A673 (cell line): Measurements from ENCODE around the gene FERMT2. TPM values are rescaled to one million over a fixed set of nuclear protein-coding genes. Genes with fewer than 3 reads are reported as not detected.

Experiments
- BruUV-seq: library from RNA; stranded (reverse); fragments of 400-500 nt; replicated peaks from 2 replicates; lab custom pipeline; 2021; lab: Mats Ljungman, UMichigan
- CTCF ChIA-PET: fragments of 300-600 bp; sonication (Branson Sonifier 250); formaldehyde crosslinking; loops from one replicate; lab custom pipeline; 2022; ENCODE audit warnings: antibody characterized with exemption; lab: Charles Lee
- POLR2A ChIA-PET: fragments of 300-600 bp; sonication (Branson Sonifier 250); formaldehyde crosslinking; loops from one replicate; lab custom pipeline; 2022; ENCODE audit warnings: antibody characterized with exemption; ENCODE audit not compliant: low non-redundant PET; lab: Charles Lee
- DNase-seq: peaks from one replicate; pipeline ENCODE4 v3.0.0-alpha.2; 2015; ENCODE audit warnings: low spot score
- H3K27ac ChIP-seq: fragments of 200-600 bp; sonication (generic); 2 replicates; pipeline ENCODE4 v1.5.1; 2016; ENCODE audit warnings: mixed run types, low read depth, mild to moderate bottlenecking, mixed read lengths, antibody characterized with exemption, low read length; ENCODE audit not compliant: poor library complexity, severe bottlenecking
- H3K27me3 ChIP-seq: fragments of 200-600 bp; sonication (generic); replicated peaks from 2 replicates; pipeline ENCODE4 v1.6.1; 2017; ENCODE audit warnings: mixed run types, low read depth, mild to moderate bottlenecking, mixed read lengths, antibody characterized with exemption, low read length; ENCODE audit not compliant: insufficient read depth, poor library complexity
- H3K36me3 ChIP-seq: fragments of 200-600 bp; sonication (generic); 2 replicates; pipeline ENCODE4 v1.6.1; 2016; ENCODE audit warnings: mixed run types, mild to moderate bottlenecking, mixed read lengths, antibody characterized with exemption, low read length; ENCODE audit not compliant: insufficient read depth, poor library complexity, severe bottlenecking
- H3K4me1 ChIP-seq: fragments of 200-600 bp; sonication (generic); 2 replicates; pipeline ENCODE4 v1.6.1; 2017; ENCODE audit warnings: mixed run types, mild to moderate bottlenecking, mixed read lengths, antibody characterized with exemption, low read length; ENCODE audit not compliant: insufficient read depth, poor library complexity, severe bottlenecking
- H3K4me3 ChIP-seq: fragments of 200-600 bp; sonication (generic); 2 replicates; pipeline ENCODE4 v1.5.1; 2016; ENCODE audit warnings: low read depth, mixed run types, mild to moderate bottlenecking, mixed read lengths, low read length; ENCODE audit not compliant: poor library complexity, severe bottlenecking
- H3K9me3 ChIP-seq: fragments of 200-600 bp; sonication (generic); 2 replicates; pipeline ENCODE4 v1.6.1; 2016; ENCODE audit warnings: mixed run types, low read depth, mild to moderate bottlenecking, mixed read lengths, antibody characterized with exemption, low read length; ENCODE audit not compliant: poor library complexity, severe bottlenecking
- CTCF ChIP-seq: fragments of 300-800, 200-600 bp; sonication (generic); conservative IDR thresholded peaks from 2 replicates; pipeline ENCODE4 v1.5.1; 2017; ENCODE audit warnings: low read depth, mild to moderate bottlenecking, antibody characterized with exemption, low read length, moderate library complexity, mixed read lengths
- EZH2 ChIP-seq: fragments of 200-600 bp; sonication (generic); IDR thresholded peaks from 2 replicates; pipeline ENCODE4 v1.6.1; 2017; ENCODE audit warnings: borderline replicate concordance, low read depth, mild to moderate bottlenecking, mixed read lengths, antibody characterized with exemption, low read length; ENCODE audit not compliant: poor library complexity, severe bottlenecking
- intact Hi-C: fragments of 100-400 bp; cut with micrococcal nuclease; formaldehyde crosslinking; loops from one replicate; pipeline ENCODE4 v1.10.0; 2022; ENCODE audit not compliant: unreplicated experiment
- total RNA-seq: library from RNA; stranded (reverse); gene quantifications from 2 replicates; pipeline ENCODE4 v1.2.3, GENCODE V29; 2021

The FERMT2 gene
- total RNA-seq, 1 experiment from 2014 or later, result 38.3 TPM

GRCh38 chr14:52836063-52836462 lies 114.8 kb downstream of the FERMT2 start:
- no TSS peak for BruUV-seq
- POLR2A ChIA-PET, result interaction anchor here (0.5 kb wide), 1 partner anchor 50 kb away, joined by 3 read pairs; no protein-coding TSS in a partner anchor
- Histone ChIP-seq H3K4me3 (no peak overlapping the region), H3K36me3 (no peaks in the 10 kb centered on the region), H3K4me1 (peaks cover 52% of the 10 kb centered on the region), H3K27me3 (no peaks in the 10 kb centered on the region), H3K9me3 (no peaks in the 10 kb centered on the region), H3K27ac (no peak overlapping the region)
- CTCF ChIA-PET, result no interaction called here
- TF ChIP-seq EZH2 (no peak), CTCF (no peak)
- no peak for DNase-seq
- intact Hi-C loops, result no loop called here

- H3K4me1 ChIP-seq, result peaks cover 49% of the 10 kb centered on the region
- no peaks in the 10 kb centered on the region for H3K9me3 ChIP-seq
- POLR2A ChIA-PET, result interaction anchor here (0.5 to 0.6 kb wide), 2 partner anchors 11 to 50 kb away, joined by 3 read pairs; no protein-coding TSS in a partner anchor
- peak overlapping the region; percentile 0 for H3K4me3 ChIP-seq
- H3K27ac ChIP-seq, result peak overlapping the region; percentile 62
- intact Hi-C loops, result no loop called here
- H3K36me3 ChIP-seq, result no peaks in the 10 kb centered on the region
- peak; percentile 95 for DNase-seq
- TF ChIP-seq CTCF (no peak), EZH2 (no peak)
- H3K27me3 ChIP-seq, result no peaks in the 10 kb centered on the region
- no TSS peak for BruUV-seq
- CTCF ChIA-PET, result interaction anchor here (1.5 kb wide), 1 partner anchor 1513 kb away, joined by 9 read pairs; no protein-coding TSS in a partner anchor
These were observed 115.5 kb downstream of the FERMT2 start for GRCh38 chr14:52835122-52835903.

- CTCF ChIA-PET, result interaction anchor here (0.6 to 1.5 kb wide), 2 partner anchors 1371 to 1514 kb away, joined by 3 to 9 read pairs; no protein-coding TSS in a partner anchor
- Histone ChIP-seq H3K36me3 (no peaks in the 10 kb centered on the region), H3K4me1 (peaks cover 49% of the 10 kb centered on the region), H3K27me3 (no peaks in the 10 kb centered on the region), H3K27ac (peak overlapping the region; percentile 62), H3K4me3 (no peak overlapping the region), H3K9me3 (no peaks in the 10 kb centered on the region)
- TF ChIP-seq EZH2 (no peak), CTCF (no peak)
- no TSS peak for BruUV-seq
- intact Hi-C loops, result no loop called here
- POLR2A ChIA-PET, result interaction anchor here (0.6 kb wide), 1 partner anchor 12 kb away, joined by 3 read pairs; no protein-coding TSS in a partner anchor
- peak; percentile 85 for DNase-seq
These were observed 116.4 kb downstream of the FERMT2 start for GRCh38 chr14:52834440-52834842.
